Measurements from ENCODE around the gene SLMAP. TPM values are rescaled to one million over a fixed set of nuclear protein-coding genes. Genes with fewer than 3 reads are reported as not detected.

SLMAP gene
- total RNA-seq (559 TPM), polyA plus RNA-seq (242 TPM)

DNA sequence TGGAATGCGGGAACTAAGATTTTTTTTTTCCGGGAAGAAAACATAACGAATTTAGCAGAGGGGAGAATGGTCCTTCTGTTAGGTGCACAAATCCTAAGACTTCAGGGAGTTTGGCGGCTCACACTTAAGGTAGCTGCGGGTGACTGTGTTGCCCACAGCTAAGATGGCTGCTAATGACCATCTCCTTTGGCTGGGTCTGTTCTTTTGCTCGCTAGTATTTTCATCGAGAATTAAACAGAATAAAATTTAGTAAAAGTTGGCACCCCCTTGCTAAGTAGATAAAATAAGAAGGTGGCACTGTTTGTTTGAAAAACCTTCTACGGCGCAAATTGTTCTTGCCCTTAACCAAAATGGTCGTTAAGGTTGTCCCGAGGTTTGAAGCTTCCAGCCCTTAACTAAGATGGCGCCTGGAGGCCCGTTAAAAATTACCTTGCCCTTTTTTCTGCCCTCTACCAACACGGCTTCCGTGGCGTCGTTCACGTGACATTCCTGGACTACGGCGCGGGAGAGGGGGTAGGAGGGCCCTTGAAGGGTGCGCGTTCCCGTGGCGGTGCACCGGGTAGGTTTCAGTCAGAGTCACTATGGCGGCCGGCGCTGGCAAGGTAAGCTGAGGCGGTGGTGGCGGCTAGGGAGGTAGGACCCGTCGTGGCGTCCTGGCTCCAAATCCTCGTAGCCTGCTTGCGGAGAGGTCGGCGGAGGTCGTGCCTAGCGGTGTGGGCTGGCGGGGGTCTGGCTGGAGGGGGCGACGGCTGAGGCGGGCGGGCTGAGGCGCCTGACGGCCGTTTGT, at the start of gene SLMAP:
Gene SLMAP, plus strand, starts transcription at position 569 of the 787 bp plus-strand sequence. CDS start 1,343 bp downstream, outside the sequence.
- Histone ChIP-seq H3K27ac (ENCODE audit: low read depth) (peak within 1 kb of the TSS; percentile 68), H3K4me3 (ENCODE audit: low read depth, low read length) (peak within 1 kb of the TSS; percentile 80), H3K36me3 (ENCODE audit: insufficient read depth) (no peaks in the 10 kb centered on the region), H3K4me1 (ENCODE audit: insufficient read depth) (peaks cover 2% of the 10 kb centered on the region)
- WGBS = under 1% methylated on average over 48 of the region's 48 CpGs
- DNase-seq (ENCODE audit: extremely low spot score) = peak; percentile 98

DNA sequence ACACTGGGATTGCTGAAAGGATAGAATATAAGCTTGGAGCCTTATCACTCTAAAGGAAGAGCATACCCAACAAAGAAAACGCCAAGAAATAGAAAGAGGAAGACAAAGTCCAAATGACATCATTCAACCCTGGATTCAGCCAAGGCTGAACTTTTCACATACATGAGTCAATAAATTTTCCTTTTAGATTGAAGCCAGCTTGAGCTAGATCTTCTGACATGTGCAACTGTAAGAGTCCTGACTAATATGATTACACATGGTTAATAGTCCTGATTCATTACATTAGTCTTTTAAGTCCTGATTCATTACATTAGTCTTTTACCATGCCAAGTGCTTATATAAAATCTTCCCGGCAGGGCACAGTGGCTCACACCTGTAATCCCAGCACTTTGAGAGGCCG, 49.6 kb upstream of the SLMAP start:
- DNase-seq (ENCODE audit: extremely low spot score) = no peak
- Histone ChIP-seq H3K27ac (ENCODE audit: low read depth) (no peak overlapping the region), H3K36me3 (ENCODE audit: insufficient read depth) (no peaks in the 10 kb centered on the region), H3K4me1 (ENCODE audit: insufficient read depth) (no peaks in the 10 kb centered on the region), H3K4me3 (ENCODE audit: low read depth, low read length) (no peak overlapping the region)
- WGBS = 79% methylated on average over 3 of the region's 3 CpGs

- Histone ChIP-seq H3K36me3 (ENCODE audit: insufficient read depth) (no peaks in the 10 kb centered on the region), H3K4me1 (ENCODE audit: insufficient read depth) (no peaks in the 10 kb centered on the region), H3K27ac (ENCODE audit: low read depth) (no peak overlapping the region), H3K4me3 (ENCODE audit: low read depth, low read length) (no peak overlapping the region)
- 33% methylated on average over 2 of the region's 2 CpGs for WGBS
- no peak for DNase-seq (ENCODE audit: extremely low spot score)
Measured at GRCh38 chr3:57709031-57709430, 47.1 kb upstream of the SLMAP start.

GRCh38 chr3:57709559-57709958, 46.5 kb upstream of the SLMAP start:
- Histone ChIP-seq H3K4me3 (ENCODE audit: low read depth, low read length) (no peak overlapping the region), H3K36me3 (ENCODE audit: insufficient read depth) (no peaks in the 10 kb centered on the region), H3K4me1 (ENCODE audit: insufficient read depth) (no peaks in the 10 kb centered on the region), H3K27ac (ENCODE audit: low read depth) (no peak overlapping the region)
- 27% methylated on average over 2 of the region's 2 CpGs for WGBS
- DNase-seq (ENCODE audit: extremely low spot score) = no peak

DNA sequence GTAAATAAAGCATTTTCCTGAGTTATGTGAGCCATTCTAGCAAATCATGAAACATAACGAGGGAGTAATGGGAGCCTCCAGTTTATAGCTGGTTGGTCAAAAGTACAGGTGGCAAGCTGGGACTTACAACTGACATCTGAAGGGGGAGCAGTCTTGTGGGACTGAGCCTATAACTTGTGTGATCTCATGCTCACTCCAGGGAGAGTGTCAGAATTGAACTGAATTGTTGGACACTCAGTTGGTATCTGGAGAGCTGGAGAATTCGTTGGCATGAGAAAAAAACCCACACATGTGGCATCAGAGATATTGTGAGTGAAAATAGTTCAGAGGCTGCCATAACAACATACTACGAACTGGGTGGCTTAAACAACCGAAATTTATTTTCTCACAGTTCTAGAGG, 40.4 kb upstream of the SLMAP start:
- Histone ChIP-seq H3K4me3 (ENCODE audit: low read depth, low read length) (no peak overlapping the region), H3K36me3 (ENCODE audit: insufficient read depth) (no peaks in the 10 kb centered on the region), H3K4me1 (ENCODE audit: insufficient read depth) (no peaks in the 10 kb centered on the region), H3K27ac (ENCODE audit: low read depth) (no peak overlapping the region)
- no peak for DNase-seq (ENCODE audit: extremely low spot score)
- 89% methylated on average over 4 of the region's 4 CpGs for WGBS

DNA sequence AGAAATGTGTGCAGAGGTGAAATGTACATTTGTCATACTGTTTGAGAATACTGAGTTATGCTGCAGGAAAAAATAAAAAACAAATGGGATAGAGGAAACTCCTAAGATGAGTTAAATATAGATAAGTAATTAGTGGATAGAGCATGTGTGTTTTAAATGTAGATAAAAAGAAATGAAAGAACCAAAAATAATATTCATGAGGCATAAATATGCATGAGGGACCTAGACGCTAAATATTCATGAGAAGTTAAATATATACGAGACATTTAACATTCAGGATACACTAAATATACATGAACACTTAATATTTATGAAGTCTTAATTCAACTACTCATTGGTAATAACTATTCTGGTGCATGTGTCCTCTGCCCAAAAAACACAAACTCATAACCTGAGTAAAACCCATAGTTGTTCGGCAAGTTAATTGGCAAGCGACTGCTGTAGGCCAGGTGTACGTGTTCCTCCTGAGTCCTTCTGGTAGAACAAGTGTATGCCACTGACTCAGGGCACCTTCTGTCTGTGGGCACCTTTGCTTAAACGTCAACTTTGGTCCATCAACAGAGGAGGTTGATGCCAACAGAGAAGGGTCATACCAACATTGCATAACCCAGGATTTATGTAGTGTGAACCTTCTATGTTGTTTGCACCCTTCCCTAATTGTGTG, 38.8 kb upstream of the SLMAP start:
- Histone ChIP-seq H3K4me1 (ENCODE audit: insufficient read depth) (no peaks in the 10 kb centered on the region), H3K27ac (ENCODE audit: low read depth) (no peak overlapping the region), H3K4me3 (ENCODE audit: low read depth, low read length) (no peak overlapping the region), H3K36me3 (ENCODE audit: insufficient read depth) (no peaks in the 10 kb centered on the region)
- WGBS = 93% methylated on average over 6 of the region's 6 CpGs
- DNase-seq (ENCODE audit: extremely low spot score) = no peak

DNA sequence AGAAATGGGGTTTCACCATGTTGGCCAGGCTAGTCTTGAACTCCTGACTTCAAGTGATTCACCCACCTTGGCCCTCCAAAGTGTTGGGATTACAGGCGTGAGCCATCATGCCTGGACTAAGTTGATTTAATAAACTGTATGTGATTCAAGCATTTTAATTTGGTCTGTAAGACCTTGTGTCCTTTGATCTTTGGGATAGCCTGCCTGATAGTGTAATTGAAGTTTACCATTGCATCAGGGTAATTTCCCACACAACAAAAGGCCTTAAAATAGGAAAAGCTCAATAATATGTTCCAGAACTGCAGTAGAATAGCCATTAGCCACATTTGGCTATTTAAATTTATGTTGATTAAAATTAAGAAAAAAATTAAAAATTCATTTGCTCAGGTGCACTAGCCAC, 38.0 kb upstream of the SLMAP start:
- 89% methylated on average over 1 of the region's 1 CpG for WGBS
- DNase-seq (ENCODE audit: extremely low spot score) = no peak
- H3K27ac ChIP-seq (ENCODE audit: low read depth) = no peak overlapping the region
- H3K4me1 ChIP-seq (ENCODE audit: insufficient read depth) = no peaks in the 10 kb centered on the region
- no peaks in the 10 kb centered on the region for H3K36me3 ChIP-seq (ENCODE audit: insufficient read depth)
- no peak overlapping the region for H3K4me3 ChIP-seq (ENCODE audit: low read depth, low read length)

DNA sequence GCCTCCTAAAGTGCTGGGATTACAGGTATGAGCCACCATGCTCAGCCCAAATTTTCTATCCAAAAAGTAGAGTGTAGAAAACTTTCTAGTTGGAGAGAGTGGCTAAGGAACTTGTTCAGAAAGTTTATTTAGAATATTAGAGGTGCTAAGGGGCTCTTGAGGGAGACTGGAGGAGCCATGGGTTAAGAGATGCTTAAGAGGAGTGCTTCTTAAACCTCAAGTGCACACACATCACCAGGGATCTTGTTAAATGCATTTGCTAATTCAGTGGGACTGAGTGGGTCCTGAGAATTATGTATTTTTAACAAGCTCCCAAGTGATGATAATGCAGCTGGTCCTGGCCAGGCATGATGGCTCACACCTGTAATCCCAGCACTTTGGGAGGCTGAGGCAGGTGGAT, 29.7 kb upstream of the SLMAP start:
- DNase-seq (ENCODE audit: extremely low spot score) = no peak
- H3K36me3 ChIP-seq (ENCODE audit: insufficient read depth) = no peaks in the 10 kb centered on the region
- H3K4me3 ChIP-seq (ENCODE audit: low read depth, low read length) = no peak overlapping the region
- no peaks in the 10 kb centered on the region for H3K4me1 ChIP-seq (ENCODE audit: insufficient read depth)
- H3K27ac ChIP-seq (ENCODE audit: low read depth) = no peak overlapping the region

DNA sequence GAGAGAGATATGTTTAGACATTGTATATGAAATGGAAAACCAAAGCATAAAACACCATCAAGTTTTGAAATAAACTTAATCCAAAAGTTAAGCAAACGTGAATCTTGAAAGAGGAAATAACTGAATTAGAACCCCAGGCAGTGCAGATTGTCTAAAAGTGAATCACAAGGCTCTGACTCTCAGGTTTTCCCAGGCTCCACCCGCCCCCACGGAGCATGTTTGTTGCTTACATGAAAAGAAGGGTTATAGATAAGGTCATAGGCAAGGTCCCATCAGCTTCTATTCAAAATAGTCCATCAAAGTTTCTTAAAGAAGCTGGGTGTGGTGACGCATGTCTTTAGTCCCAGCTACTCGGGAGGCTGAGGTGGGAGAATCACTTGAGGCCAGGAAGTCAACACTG, 29.0 kb upstream of the SLMAP start:
- WGBS = 83% methylated on average over 5 of the region's 5 CpGs
- Histone ChIP-seq H3K4me1 (ENCODE audit: insufficient read depth) (no peaks in the 10 kb centered on the region), H3K36me3 (ENCODE audit: insufficient read depth) (no peaks in the 10 kb centered on the region), H3K27ac (ENCODE audit: low read depth) (no peak overlapping the region), H3K4me3 (ENCODE audit: low read depth, low read length) (no peak overlapping the region)
- no peak for DNase-seq (ENCODE audit: extremely low spot score)

- no peak for DNase-seq (ENCODE audit: extremely low spot score)
- no peak overlapping the region for H3K27ac ChIP-seq (ENCODE audit: low read depth)
- H3K4me1 ChIP-seq (ENCODE audit: insufficient read depth) = no peaks in the 10 kb centered on the region
- H3K4me3 ChIP-seq (ENCODE audit: low read depth, low read length) = no peak overlapping the region
- H3K36me3 ChIP-seq (ENCODE audit: insufficient read depth) = no peaks in the 10 kb centered on the region
- 90% methylated on average over 11 of the region's 11 CpGs for WGBS
Measured at GRCh38 chr3:57729334-57730045, 26.6 kb upstream of the SLMAP start.

DNA sequence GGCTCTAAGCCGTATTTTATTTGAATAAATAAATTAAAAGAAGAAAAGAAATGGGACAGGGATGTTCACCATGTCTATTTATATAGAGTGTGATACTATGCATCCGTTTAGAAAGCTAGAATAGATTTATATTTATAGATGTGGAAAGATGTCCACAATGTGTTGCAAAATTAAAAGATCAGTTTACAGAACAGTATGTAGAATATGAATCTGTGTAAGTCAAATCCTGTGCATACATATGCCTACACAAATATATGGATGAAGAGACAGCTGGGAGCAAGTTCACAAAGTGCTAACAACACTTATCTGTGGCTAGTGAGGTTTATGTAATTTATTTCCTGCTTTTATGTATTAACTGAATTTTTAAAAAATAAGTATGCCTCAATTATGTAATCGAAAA, 25.4 kb upstream of the SLMAP start:
- no peak overlapping the region for H3K27ac ChIP-seq (ENCODE audit: low read depth)
- no peak for DNase-seq (ENCODE audit: extremely low spot score)
- 69% methylated on average over 3 of the region's 3 CpGs for WGBS
- no peaks in the 10 kb centered on the region for H3K36me3 ChIP-seq (ENCODE audit: insufficient read depth)
- H3K4me3 ChIP-seq (ENCODE audit: low read depth, low read length) = no peak overlapping the region
- no peaks in the 10 kb centered on the region for H3K4me1 ChIP-seq (ENCODE audit: insufficient read depth)

GRCh38 chr3:57731311-57731710, 24.8 kb upstream of the SLMAP start:
- Histone ChIP-seq H3K27ac (ENCODE audit: low read depth) (no peak overlapping the region), H3K4me3 (ENCODE audit: low read depth, low read length) (no peak overlapping the region), H3K36me3 (ENCODE audit: insufficient read depth) (no peaks in the 10 kb centered on the region), H3K4me1 (ENCODE audit: insufficient read depth) (no peaks in the 10 kb centered on the region)
- no peak for DNase-seq (ENCODE audit: extremely low spot score)
- 92% methylated on average over 1 of the region's 1 CpG for WGBS

- DNase-seq (ENCODE audit: extremely low spot score) = no peak
- Histone ChIP-seq H3K4me3 (ENCODE audit: low read depth, low read length) (no peak overlapping the region), H3K36me3 (ENCODE audit: insufficient read depth) (no peaks in the 10 kb centered on the region), H3K4me1 (ENCODE audit: insufficient read depth) (no peaks in the 10 kb centered on the region), H3K27ac (ENCODE audit: low read depth) (no peak overlapping the region)
- WGBS = 84% methylated on average over 2 of the region's 2 CpGs
Measured at GRCh38 chr3:57733790-57734189, 22.3 kb upstream of the SLMAP start.

GRCh38 chr3:57735405-57735804, 20.7 kb upstream of the SLMAP start:
- Histone ChIP-seq H3K4me1 (ENCODE audit: insufficient read depth) (no peaks in the 10 kb centered on the region), H3K27ac (ENCODE audit: low read depth) (no peak overlapping the region), H3K36me3 (ENCODE audit: insufficient read depth) (no peaks in the 10 kb centered on the region), H3K4me3 (ENCODE audit: low read depth, low read length) (no peak overlapping the region)
- DNase-seq (ENCODE audit: extremely low spot score) = no peak
- WGBS = 79% methylated on average over 2 of the region's 2 CpGs
